ENCODE measurements around the gene CYP17A1.

CYP17A1 gene

GRCh38 chr10:102817175-102817574 lies 20.0 kb downstream of the CYP17A1 start:
- TF ChIP-seq CTCF (IDR thresholded peaks at IDR 0.05; ENCODE audit: extremely low read depth, missing control alignments) = no peak
- no peak for DNase-seq (ENCODE audit: low spot score)

- TF ChIP-seq CTCF (IDR thresholded peaks at IDR 0.05; ENCODE audit: extremely low read depth, missing control alignments) = no peak
- no peak for DNase-seq (ENCODE audit: low spot score)
Measured at GRCh38 chr10:102815790-102816549, 21.2 kb downstream of the CYP17A1 start.

- DNase-seq (ENCODE audit: low spot score) = no peak
Measured at GRCh38 chr10:102814873-102815661, 22.1 kb downstream of the CYP17A1 start.

GRCh38 chr10:102814453-102814871 lies 22.8 kb downstream of the CYP17A1 start:
- no peak for DNase-seq (ENCODE audit: low spot score)
- TF ChIP-seq CTCF (IDR thresholded peaks at IDR 0.05; ENCODE audit: extremely low read depth, missing control alignments) = no peak

More at GRCh38 chr10:102814873-102815661, 22.1 kb downstream of the CYP17A1 start:
- TF ChIP-seq CTCF (IDR thresholded peaks at IDR 0.05; ENCODE audit: extremely low read depth, missing control alignments) = no peak

GRCh38 chr10:102813734-102814452 lies 23.3 kb downstream of the CYP17A1 start:
- no peak for DNase-seq (ENCODE audit: low spot score)
- no peak for TF ChIP-seq CTCF (IDR thresholded peaks at IDR 0.05; ENCODE audit: extremely low read depth, missing control alignments)

GRCh38 chr10:102813017-102813541 lies 24.1 kb downstream of the CYP17A1 start:
- DNase-seq (ENCODE audit: low spot score) = no peak
- no peak for TF ChIP-seq CTCF (IDR thresholded peaks at IDR 0.05; ENCODE audit: extremely low read depth, missing control alignments)

All from GM20000 (cell line).